Measurements from ENCODE around the gene ANO10.
"Not testable (repeated sequence)": the region's sequence is repeated elsewhere in the genome, so short reads cannot be mapped to it uniquely, and the experiment has no call there.

Gene ANO10

GRCh38 chr3:43629257-43629656 is 7.4 kb upstream of the ANO10 start:
- DNase-seq (ENCODE audit: low spot score) (peak; percentile 74), FAIRE-seq (peak; percentile 94)

DNA sequence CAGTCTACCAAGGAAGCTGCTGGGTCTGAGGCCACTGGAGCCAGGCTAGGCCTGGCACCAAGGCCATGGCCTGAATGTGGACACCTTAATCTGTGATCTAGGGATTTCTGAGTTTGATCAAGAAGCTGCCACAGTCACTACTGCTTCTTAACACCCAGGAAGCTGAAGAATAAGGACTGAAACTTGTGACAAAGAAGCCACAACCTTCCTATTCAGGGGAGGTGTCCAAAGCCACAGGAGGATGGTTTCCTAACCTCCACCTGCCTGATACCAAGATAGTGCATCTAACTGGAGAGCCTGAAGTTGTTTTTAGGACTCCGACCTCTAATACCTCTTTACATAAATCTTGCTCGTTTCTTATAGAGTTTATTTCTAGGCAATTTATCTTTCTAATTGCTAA is 5.5 kb upstream of the ANO10 start:
- DNase-seq (ENCODE audit: low spot score) (no peak), FAIRE-seq (no peak)

DNA sequence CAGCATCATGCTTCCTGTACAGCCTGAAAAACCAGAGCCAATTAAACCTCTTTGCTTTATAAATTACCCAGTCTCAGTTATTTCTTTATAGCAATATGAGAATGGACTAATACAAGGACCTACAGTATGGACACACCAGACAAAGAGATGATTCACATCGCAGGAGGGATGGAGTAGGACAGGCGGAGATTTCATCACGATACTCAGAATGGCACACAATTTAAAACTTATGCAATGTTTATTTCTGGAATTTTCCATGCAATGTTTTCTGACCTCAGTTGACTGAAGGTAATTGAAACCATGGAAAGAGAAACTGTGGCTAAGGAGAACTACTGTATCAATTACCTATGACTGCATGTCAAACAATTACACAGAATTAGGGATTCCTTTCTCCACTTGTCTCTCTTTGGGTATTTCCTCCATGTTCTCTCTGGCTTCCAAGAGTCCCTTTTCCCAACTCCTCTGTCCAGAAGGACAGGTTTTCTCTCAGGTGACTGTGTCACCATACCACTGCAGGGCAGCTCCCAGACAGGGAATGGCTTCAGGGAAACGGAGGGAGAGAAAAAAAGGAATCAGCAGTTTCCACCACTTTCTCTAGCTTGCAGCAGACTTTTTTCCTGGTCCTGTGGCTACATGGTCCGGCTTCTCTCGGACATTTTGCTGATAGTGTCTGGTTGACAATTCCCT is 3.0 kb upstream of the ANO10 start:
- no peak for FAIRE-seq
- DNase-seq (ENCODE audit: low spot score) = no peak

DNA sequence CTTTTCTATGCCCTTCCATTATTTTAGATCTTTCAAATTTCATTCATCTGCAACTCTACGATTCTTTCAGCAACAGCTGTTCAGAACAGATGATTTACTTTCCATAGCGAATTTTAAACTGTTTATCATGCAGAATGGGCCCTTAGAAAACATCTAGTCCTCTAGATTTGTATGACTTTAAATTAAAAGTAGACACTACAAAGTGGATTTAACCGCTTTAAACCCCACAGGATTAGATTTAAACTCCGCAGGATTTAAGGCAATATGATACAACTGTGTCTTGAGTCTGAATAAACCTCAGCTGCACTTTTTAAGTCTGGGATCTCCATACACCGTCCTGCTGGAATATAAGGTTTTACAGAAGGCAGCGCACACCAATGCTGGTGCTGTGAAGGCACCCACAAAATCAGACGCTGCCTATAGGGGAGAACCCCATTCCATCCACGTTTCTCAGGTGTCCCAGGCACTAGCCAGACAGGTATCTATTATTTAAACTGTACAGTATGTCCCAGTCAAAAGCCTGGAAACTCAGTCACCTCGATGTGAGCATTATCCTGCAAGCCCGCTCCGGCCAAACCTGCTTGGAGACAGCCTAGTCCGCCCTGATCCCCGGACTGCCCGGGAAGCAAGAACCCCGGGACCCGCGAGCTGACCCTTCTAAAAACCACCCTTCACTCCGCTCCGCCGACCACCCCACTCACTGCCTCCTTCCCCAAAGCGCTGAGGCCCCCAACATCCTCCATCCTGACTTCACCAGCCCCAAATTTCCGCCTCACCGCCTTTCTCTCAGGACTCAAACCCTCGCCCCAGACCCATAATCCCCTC is 768 bp downstream of the ANO10 start:
- FAIRE-seq = no peak
- no peak for DNase-seq (ENCODE audit: low spot score)

- DNase-seq (ENCODE audit: low spot score) (no peak), FAIRE-seq (peak; percentile 22)
Measured at GRCh38 chr3:43619588-43619987, 2.2 kb downstream of the ANO10 start.

- no peak for FAIRE-seq
- DNase-seq (ENCODE audit: low spot score) = no peak
Measured at GRCh38 chr3:43618142-43618541, 3.7 kb downstream of the ANO10 start.

DNA sequence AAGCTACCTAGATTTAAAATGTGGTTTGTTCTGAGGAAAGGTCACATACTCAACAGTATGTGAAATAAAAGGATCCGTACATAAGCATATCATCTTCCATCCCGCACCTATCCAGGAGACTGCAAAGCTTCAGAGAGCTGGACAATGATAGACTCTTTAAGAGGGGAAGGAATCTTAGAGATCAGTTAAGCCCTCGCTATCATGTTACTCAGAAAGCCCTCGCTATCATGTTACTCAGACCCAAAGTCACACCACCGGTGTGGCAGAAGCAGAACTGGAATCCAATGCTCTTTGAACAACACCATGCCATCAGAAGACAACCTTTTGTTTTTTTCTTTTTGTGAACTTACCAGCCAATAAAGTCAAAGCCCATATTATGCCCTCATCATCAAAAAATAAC is 5.8 kb downstream of the ANO10 start:
- no peak for DNase-seq (ENCODE audit: low spot score)

GRCh38 chr3:43615133-43615532 is 6.7 kb downstream of the ANO10 start:
- no peak for DNase-seq (ENCODE audit: low spot score)
- no peak for FAIRE-seq

More for the DNA sequence above, 5.8 kb downstream of the ANO10 start:
- no peak for FAIRE-seq

DNA sequence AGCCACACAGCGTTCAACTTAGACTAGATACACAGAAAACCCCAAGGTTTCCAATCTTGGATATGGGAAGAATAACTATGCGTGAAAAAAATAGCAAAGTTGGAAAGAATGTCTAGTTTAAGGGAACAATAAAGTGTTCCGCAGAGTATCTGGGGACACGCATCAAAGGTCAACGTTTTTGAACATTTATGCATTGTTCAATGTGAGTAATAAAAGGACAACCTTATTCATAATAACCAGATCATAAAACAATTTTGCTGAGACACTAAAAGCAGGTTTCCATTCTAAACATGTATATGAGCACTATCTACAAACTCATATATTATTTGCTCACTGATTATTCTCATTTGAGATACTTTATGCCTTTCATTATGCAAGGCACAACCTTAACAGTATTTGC is 7.8 kb downstream of the ANO10 start:
- no peak for FAIRE-seq
- DNase-seq (ENCODE audit: low spot score) = no peak

GRCh38 chr3:43612419-43612818 is 9.4 kb downstream of the ANO10 start:
- DNase-seq (ENCODE audit: low spot score) (no peak), FAIRE-seq (no peak)

DNA sequence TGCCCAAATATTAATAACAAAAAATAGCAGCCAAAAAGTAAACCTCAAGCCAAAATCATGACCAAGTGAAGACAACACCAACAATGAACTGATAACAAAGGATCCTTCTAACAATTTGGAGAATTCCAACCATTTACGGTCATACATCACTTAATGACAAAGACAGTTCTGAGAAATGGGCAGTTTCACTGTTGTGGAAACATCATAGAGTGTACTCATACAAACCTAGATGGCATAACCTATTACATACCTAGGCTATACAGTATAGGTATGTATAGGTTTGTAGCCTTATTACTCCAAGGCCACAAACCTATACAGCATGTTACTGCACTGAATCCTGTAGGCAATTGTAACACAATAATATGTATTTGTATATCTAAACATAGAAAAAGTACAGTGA is 12.4 kb downstream of the ANO10 start:
- FAIRE-seq (no peak), DNase-seq (ENCODE audit: low spot score) (no peak)

GRCh38 chr3:43608751-43609150 is 13.1 kb downstream of the ANO10 start:
- FAIRE-seq = no peak
- DNase-seq (ENCODE audit: low spot score) = no peak

- DNase-seq (ENCODE audit: low spot score) (no peak), FAIRE-seq (no peak)
Measured at GRCh38 chr3:43606284-43606683, 15.5 kb downstream of the ANO10 start.

GRCh38 chr3:43599959-43600358 is 21.9 kb downstream of the ANO10 start:
- not testable (repeated sequence) for DNase-seq (ENCODE audit: low spot score); FAIRE-seq

DNA sequence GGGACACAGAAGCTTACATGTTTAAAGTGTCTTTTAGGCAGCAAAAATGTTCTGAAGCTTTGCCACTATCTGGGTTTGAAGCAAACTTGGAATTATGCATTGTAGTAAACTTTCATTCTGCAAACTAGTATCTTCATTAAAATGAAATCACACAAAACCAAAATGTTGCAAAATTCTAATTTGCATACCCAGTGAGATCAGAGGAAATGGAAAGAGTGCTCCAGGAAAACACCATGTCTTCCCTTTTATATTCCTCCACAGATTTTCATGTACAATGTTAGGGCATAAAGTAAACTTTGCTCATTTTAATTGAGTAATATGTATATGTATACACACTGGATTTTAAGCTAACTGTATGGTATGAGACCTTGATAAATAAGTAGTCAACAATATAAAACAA is 23.9 kb downstream of the ANO10 start:
- no peak for DNase-seq (ENCODE audit: low spot score)
- no peak for FAIRE-seq

DNA sequence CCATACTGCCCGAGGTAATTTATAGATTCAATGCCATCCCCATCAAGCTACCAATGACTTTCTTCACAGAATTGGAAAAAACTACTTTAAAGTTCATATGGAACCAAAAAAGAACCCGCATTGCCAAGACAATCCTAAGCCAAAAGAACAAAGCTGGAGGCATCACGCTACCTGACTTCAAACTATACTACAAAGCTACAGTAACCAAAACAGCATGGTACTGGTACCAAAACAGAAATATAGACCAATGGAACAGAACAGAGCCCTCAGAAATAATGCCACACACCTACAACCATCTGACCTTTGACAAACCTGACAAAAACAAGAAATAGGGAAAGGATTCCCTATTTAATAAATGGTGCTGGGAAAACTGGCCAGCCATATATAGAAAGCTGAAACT is 25.6 kb downstream of the ANO10 start:
- not testable (repeated sequence) for FAIRE-seq; DNase-seq (ENCODE audit: low spot score)

- FAIRE-seq; DNase-seq (ENCODE audit: low spot score): not testable (repeated sequence)
Measured at GRCh38 chr3:43595280-43595679, 26.5 kb downstream of the ANO10 start.

GRCh38 chr3:43593588-43593987 is 28.2 kb downstream of the ANO10 start:
- not testable (repeated sequence) for DNase-seq (ENCODE audit: low spot score); FAIRE-seq

- DNase-seq (ENCODE audit: low spot score); FAIRE-seq: not testable (repeated sequence)
Measured at GRCh38 chr3:43591866-43592265, 29.9 kb downstream of the ANO10 start.

GRCh38 chr3:43587303-43587702 is 34.5 kb downstream of the ANO10 start:
- DNase-seq (ENCODE audit: low spot score) (no peak), FAIRE-seq (no peak)

- no peak for FAIRE-seq
- no peak for DNase-seq (ENCODE audit: low spot score)
Measured at GRCh38 chr3:43584043-43584826, 37.6 kb downstream of the ANO10 start.

- FAIRE-seq (no peak), DNase-seq (ENCODE audit: low spot score) (no peak)
Measured at GRCh38 chr3:43583481-43583880, 38.3 kb downstream of the ANO10 start.
